ENCODE measurements around the gene GRWD1. TPM values are rescaled to one million over a fixed set of nuclear protein-coding genes. Genes with fewer than 3 reads are reported as not detected.
A peak's percentile ranks its signal among the peaks of the same experiment; 100 is the strongest.

GRWD1 gene
- total RNA-seq (2021; fragmentation: NEBNext Ultra II Directional; extraction: Animal tissue kit (Norgen Biotek cat#: 25700)) = 10 to 100 TPM; 36.2 to 53.5 (median 41.7) TPM
- long read RNA-seq, full-length matches to known transcripts = 82 of 90 reads
- long read RNA-seq, partial matches to known transcripts = 3 of 90 reads
- long read RNA-seq, other reads (novel, unspliced or antisense) = 5 of 90 reads

DNA sequence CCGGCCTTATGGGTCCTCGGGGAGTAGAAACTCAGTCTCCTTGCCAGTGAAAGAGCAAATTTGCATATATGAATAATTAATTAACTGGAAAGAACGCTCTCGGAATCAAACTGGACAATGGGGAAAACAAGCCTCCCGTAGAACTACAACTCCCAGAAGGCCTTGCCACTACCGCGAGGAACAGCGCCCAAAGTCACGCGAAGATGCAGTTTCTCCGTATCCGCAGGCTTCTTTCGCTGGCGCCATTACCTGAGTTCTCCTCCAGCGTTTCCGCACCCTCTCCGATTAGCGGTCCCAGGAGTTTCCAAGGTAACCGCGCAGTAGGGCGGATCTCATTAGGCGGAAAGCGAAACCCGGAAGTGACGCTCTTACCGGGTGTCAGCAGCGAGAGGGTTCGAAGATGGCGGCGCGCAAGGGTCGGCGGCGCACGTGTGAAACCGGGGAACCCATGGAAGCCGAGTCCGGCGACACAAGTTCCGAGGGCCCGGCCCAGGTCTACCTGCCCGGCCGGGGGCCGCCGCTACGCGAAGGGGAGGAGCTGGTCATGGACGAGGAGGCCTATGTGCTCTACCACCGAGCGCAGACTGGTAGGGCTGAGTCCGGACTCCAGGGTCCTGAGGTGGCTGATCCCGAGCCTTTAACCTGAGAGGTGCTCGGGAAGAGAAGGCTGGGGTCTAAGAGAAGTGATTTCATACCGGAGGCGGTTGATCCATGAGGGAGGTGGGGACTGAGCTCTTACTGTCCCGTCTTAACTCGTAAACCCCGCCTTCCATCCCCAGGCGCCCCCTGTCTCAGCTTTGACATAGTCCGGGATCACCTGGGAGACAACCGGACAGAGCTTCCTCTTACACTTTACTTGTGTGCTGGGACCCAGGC lies at the start of gene GRWD1:
Gene GRWD1 (plus strand): TSS at position 378 of the 876 bp plus-strand sequence. CDS start 23 bp downstream, at position 401.
- Mint-ChIP-seq H3K4me3 (peak within 1 kb of the TSS; percentile 88), H3K9me3 (no peaks in the 10 kb centered on the region), H3K27ac (peak within 1 kb of the TSS; percentile 98), H3K36me3 (ENCODE audit: low read depth) (peaks cover 13% of the 10 kb centered on the region), H3K27me3 (ENCODE audit: insufficient read depth) (no peaks in the 10 kb centered on the region; the same call in none of the 2 replicates), H3K4me1 (ENCODE audit: low read depth) (peaks cover 16% of the 10 kb centered on the region)
- TF ChIP-seq, protein P1, sequence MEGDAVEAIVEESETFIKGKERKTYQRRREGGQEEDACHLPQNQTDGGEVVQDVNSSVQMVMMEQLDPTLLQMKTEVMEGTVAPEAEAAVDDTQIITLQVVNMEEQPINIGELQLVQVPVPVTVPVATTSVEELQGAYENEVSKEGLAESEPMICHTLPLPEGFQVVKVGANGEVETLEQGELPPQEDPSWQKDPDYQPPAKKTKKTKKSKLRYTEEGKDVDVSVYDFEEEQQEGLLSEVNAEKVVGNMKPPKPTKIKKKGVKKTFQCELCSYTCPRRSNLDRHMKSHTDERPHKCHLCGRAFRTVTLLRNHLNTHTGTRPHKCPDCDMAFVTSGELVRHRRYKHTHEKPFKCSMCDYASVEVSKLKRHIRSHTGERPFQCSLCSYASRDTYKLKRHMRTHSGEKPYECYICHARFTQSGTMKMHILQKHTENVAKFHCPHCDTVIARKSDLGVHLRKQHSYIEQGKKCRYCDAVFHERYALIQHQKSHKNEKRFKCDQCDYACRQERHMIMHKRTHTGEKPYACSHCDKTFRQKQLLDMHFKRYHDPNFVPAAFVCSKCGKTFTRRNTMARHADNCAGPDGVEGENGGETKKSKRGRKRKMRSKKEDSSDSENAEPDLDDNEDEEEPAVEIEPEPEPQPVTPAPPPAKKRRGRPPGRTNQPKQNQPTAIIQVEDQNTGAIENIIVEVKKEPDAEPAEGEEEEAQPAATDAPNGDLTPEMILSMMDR (IDR thresholded peaks at IDR 0.05) = peak; percentile 46; the same call in 1 of the 2 replicates
- peak; percentile 96 for DNase-seq

DNA sequence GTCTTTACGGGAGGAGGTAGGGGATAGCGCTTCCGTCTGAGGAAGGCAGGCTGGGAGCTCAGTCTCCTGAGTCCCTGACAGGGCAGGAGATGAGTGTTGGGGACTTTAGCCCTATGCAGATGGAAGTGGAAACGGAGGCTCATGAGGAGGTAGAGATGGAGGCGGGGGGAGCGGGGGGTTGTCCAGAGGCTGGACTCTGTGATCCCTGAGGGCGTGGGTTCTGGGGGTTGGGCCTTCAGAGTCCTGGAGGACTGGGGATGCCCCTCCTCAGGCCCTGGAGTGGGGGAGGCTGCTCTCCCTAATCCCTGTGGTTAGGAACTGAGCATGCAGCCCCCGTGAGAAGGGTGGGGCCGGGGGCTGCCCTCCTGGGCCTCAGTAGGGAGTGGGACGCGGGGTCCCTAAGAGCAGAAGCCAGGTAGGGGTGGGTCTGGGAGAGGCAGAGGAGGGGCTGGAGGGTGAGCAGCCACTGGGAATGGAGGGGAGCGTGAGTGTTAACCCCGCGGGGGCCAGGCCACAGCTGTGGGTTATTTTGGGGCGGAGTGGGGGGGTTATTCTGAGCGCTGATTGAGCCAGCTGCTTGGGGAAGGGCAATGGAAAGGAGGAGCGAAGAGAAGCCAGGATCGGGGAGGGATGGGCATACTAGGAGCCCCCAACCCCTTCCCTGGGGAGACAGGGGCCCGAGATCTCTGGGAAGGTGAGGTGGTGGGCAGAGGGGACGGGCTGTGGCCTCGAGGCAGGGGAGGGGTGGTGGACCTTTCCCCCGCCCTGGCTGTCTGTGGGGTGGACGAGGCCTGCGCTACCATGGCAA lies 49.6 kb upstream of the GRWD1 start:
- Mint-ChIP-seq H3K27ac (no peak overlapping the region), H3K9me3 (peaks cover 10% of the 10 kb centered on the region), H3K27me3 (ENCODE audit: insufficient read depth) (peaks cover 33% of the 10 kb centered on the region), H3K4me3 (no peak overlapping the region), H3K36me3 (ENCODE audit: low read depth) (peaks cover 6% of the 10 kb centered on the region), H3K4me1 (ENCODE audit: low read depth) (peaks cover 35% of the 10 kb centered on the region)
- DNase-seq = no peak
- TF ChIP-seq, protein P1 (IDR thresholded peaks at IDR 0.05) = no peak

DNA sequence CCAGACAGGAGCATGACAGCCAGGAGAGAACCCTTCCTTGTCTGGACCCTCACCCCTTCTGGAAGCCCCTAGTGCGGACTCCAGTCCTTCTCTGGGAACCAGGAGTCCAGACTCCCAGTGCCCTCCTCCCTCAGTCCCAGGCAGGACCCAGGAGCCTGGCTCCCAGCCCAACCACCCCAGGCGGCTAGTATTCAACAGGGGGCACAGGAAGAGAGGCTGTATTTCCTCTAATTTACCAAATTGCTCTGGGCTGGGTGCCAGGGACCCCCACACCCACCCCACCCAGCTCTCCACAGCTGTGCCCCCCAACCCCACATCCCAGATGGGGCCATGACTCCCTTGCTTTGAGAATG lies 49.0 kb upstream of the GRWD1 start:
- H3K4me3 Mint-ChIP-seq = no peak overlapping the region
- H3K27me3 Mint-ChIP-seq (ENCODE audit: insufficient read depth) = peaks cover 33% of the 10 kb centered on the region
- H3K36me3 Mint-ChIP-seq (ENCODE audit: low read depth) = peaks cover 6% of the 10 kb centered on the region
- TF ChIP-seq, protein P1 (IDR thresholded peaks at IDR 0.05) = no peak
- peaks cover 35% of the 10 kb centered on the region for H3K4me1 Mint-ChIP-seq (ENCODE audit: low read depth)
- no peak for DNase-seq
- peaks cover 10% of the 10 kb centered on the region for H3K9me3 Mint-ChIP-seq
- H3K27ac Mint-ChIP-seq = no peak overlapping the region

DNA sequence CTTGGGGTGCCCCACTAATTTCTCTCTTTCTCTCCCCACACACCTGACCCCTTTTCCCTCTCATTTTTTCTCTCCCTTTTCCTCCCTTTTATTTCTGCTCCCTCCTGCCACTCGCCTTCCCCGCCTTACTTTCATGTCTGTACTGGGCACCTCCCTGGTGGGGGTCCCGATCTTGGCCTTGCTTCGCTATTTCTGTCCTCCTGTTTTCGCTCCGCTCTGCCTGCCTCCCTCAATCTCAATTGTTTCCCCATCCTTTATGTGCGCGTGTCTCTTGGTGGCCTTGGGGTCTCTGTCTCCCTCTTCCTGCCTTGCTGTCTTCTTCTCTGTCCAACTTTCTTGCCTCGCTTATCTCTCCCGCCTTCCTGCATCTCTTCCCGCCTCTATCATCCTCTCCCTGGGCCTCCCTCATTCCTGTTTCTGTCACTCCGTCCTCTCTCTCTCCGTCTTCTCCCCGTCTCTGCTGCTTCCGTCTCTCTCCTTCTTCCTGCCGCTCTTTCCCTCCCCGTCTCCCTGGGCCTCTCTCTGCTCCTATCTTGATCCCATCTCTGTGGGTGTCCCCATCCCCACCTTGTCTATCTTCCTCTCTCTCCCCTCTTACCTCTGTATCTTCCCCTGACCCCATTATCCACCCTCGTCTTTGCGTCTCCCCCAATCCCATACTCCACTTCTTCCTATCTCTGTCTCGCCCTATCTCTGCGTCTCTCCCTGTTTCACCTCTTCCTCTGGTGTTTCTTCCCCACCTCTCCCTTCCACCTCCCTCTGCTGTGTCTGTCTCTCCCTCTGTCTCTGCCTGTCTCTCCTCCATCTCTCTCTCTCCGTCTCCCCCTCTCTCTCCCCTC lies 48.3 kb upstream of the GRWD1 start:
- Mint-ChIP-seq H3K4me1 (ENCODE audit: low read depth) (peaks cover 35% of the 10 kb centered on the region), H3K27me3 (ENCODE audit: insufficient read depth) (peaks cover 33% of the 10 kb centered on the region), H3K9me3 (peaks cover 10% of the 10 kb centered on the region), H3K27ac (peak overlapping the region; percentile 82), H3K36me3 (ENCODE audit: low read depth) (peaks cover 6% of the 10 kb centered on the region), H3K4me3 (peak overlapping the region; percentile 85)
- TF ChIP-seq, protein P1 (IDR thresholded peaks at IDR 0.05) = no peak
- DNase-seq = no peak

DNA sequence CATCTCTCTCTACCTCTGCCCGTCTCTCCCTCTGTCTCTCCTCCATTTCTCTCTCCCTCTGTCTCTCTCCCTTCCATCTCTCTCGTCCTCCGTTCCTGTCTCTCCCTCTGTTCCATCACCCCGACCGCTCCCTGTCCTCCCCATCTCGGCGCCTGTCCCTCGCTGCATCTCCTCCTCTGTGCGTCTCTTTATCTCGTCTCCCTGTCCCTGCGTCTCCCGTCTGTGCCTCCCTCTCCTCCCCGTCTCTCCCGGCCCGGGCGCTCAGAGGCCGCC lies 47.7 kb upstream of the GRWD1 start:
- TF ChIP-seq, protein P1 (IDR thresholded peaks at IDR 0.05) = no peak
- H3K4me1 Mint-ChIP-seq (ENCODE audit: low read depth) = peaks cover 35% of the 10 kb centered on the region
- H3K27ac Mint-ChIP-seq = peak overlapping the region; percentile 82
- no peak for DNase-seq
- H3K27me3 Mint-ChIP-seq (ENCODE audit: insufficient read depth) = peaks cover 33% of the 10 kb centered on the region
- peaks cover 6% of the 10 kb centered on the region for H3K36me3 Mint-ChIP-seq (ENCODE audit: low read depth)
- peak overlapping the region; percentile 85 for H3K4me3 Mint-ChIP-seq
- H3K9me3 Mint-ChIP-seq = peaks cover 10% of the 10 kb centered on the region

All from HFFc6 (cell line).